OCI-M1 (cell line): ENCODE data around the gene EVA1B.

Source experiments
- DNase-seq: peaks from one replicate; lab custom pipeline; 2025; lab: John Stamatoyannopoulos, UW

EVA1B gene

GRCh38 chr1:36309397-36309796 is 14.0 kb downstream of the EVA1B start:
- DNase-seq: no peak

GRCh38 chr1:36307601-36308330 is 15.7 kb downstream of the EVA1B start:
- no peak for DNase-seq

- DNase-seq: peak; percentile 66
Measured at GRCh38 chr1:36306902-36307456, 16.5 kb downstream of the EVA1B start.

GRCh38 chr1:36306210-36306901 is 17.1 kb downstream of the EVA1B start, which contains the start of gene SH3D21:
TSS of gene SH3D21 (plus strand) at chr1:36306368. CDS start at chr1:36306421, 53 bp downstream.
- DNase-seq: no peak

GRCh38 chr1:36305915-36306209 is 17.6 kb downstream of the EVA1B start:
- no peak for DNase-seq

GRCh38 chr1:36304970-36305914 is 18.2 kb downstream of the EVA1B start:
- no peak for DNase-seq

GRCh38 chr1:36304521-36304920 is 18.9 kb downstream of the EVA1B start:
- no peak for DNase-seq

- DNase-seq: no peak
Measured at GRCh38 chr1:36303650-36304360, 19.6 kb downstream of the EVA1B start.

GRCh38 chr1:36303244-36303643 is 20.2 kb downstream of the EVA1B start:
- DNase-seq: no peak

- DNase-seq: no peak
Measured at GRCh38 chr1:36301220-36301619, 22.2 kb downstream of the EVA1B start.

- DNase-seq: no peak
Measured at GRCh38 chr1:36300526-36300925, 22.9 kb downstream of the EVA1B start.

- DNase-seq: no peak
Measured at GRCh38 chr1:36298640-36299039, 24.8 kb downstream of the EVA1B start.

- DNase-seq: no peak
Measured at GRCh38 chr1:36297062-36297461, 26.4 kb downstream of the EVA1B start.

GRCh38 chr1:36295390-36295789 is 28.1 kb downstream of the EVA1B start:
- DNase-seq: no peak

- DNase-seq: no peak
Measured at GRCh38 chr1:36287595-36287994, 35.9 kb downstream of the EVA1B start.

- DNase-seq: no peak
Measured at GRCh38 chr1:36286802-36287201, 36.6 kb downstream of the EVA1B start.

- peak; percentile 89 for DNase-seq
Measured at GRCh38 chr1:36285443-36286101, 37.9 kb downstream of the EVA1B start.

GRCh38 chr1:36284517-36284916 is 38.9 kb downstream of the EVA1B start:
- DNase-seq: no peak

- DNase-seq: no peak
Measured at GRCh38 chr1:36284061-36284460, 39.4 kb downstream of the EVA1B start.

- DNase-seq: no peak
Measured at GRCh38 chr1:36279789-36280296, 43.6 kb downstream of the EVA1B start.
